K562 (cell line): ENCODE results near the gene FITM1. TPM values are rescaled to one million over a fixed set of nuclear protein-coding genes. Genes with fewer than 3 reads are reported as not detected.

Experiments
- ATAC-seq: fragments of 200-7000 bp; cut with Tn5 transposase; 3 replicates; pipeline ENCODE4 v1.9.1; 2020; ENCODE audit warnings: moderate library complexity
- BruUV-seq: library from RNA; stranded (reverse); fragments of 400-500 nt; replicated peaks from 2 replicates; lab custom pipeline; 2021; lab: Mats Ljungman, UMichigan
- CTCF ChIA-PET: fragments of 300-600 bp; formaldehyde crosslinking; extraction: SDS; loops from one replicate; lab custom pipeline; 2021; ENCODE audit warnings: low intra/inter-chr PET ratio; lab: Yijun Ruan, JAX
- POLR2A ChIA-PET: fragments of 300-600, 350-650 bp; sonication (Branson Sonifier 250); formaldehyde crosslinking; extraction: SDS; loops from one replicate; lab custom pipeline; 2021; ENCODE audit warnings: antibody characterized with exemption, inconsistent platforms; lab: Yijun Ruan, JAX
- DNase-seq, 4 experiments: peaks; one replicate each; pipeline versions ENCODE4 v3.0.0 to v3.0.0-alpha.2; 2011 to 2018; ENCODE audit warnings: low spot score in 3 of 4, mixed read lengths in 3 of 4; ENCODE audit errors: extremely low read depth in 1 of 4
- FAIRE-seq: peaks from 2 replicates; lab custom pipeline; 2011; peaks lifted over from hg19 to GRCh38; lab: Jason Lieb, UNC
- H2AFZ ChIP-seq: 2 replicates; pipeline ENCODE4 v1.6.0; 2011; ENCODE audit warnings: low read depth, low read length, control low read depth, inconsistent platforms
- H3K27ac ChIP-seq: fragments of 200-600 bp; 3 replicates; pipeline ENCODE4 v1.8.0; 2011; ENCODE audit warnings: low read depth, mild to moderate bottlenecking, control low read depth, inconsistent platforms, low read length, moderate library complexity, mixed read lengths; ENCODE audit errors: extremely low read depth
- H3K27me3 ChIP-seq, 2 experiments: fragments of 300-600 bp in 1 of 2; 2 replicates in 1 of 2; 3 replicates in 1 of 2; pipeline versions ENCODE4 v1.6.0 to v1.8.0; 2011; ENCODE audit warnings: inconsistent platforms in 2 of 2, low read length in 2 of 2, mild to moderate bottlenecking in 1 of 2, mixed read lengths in 1 of 2, moderate library complexity in 1 of 2; ENCODE audit not compliant: control insufficient read depth in 2 of 2, insufficient read depth in 2 of 2
- H3K36me3 ChIP-seq: fragments of 300-600 bp; 3 replicates; pipeline ENCODE4 v1.8.0; 2011; ENCODE audit warnings: mild to moderate bottlenecking, low read length, inconsistent platforms; ENCODE audit not compliant: control insufficient read depth, insufficient read depth
- H3K4me1 ChIP-seq, 2 experiments: fragments of 200-600 bp in 1 of 2; replicated peaks in 1 of 2; 2 replicates in 1 of 2; 3 replicates in 1 of 2; pipeline versions ENCODE4 v1.5.1 to v1.8.0; 2011; ENCODE audit warnings: inconsistent platforms in 2 of 2, low read length in 2 of 2, mild to moderate bottlenecking in 1 of 2, mixed read lengths in 1 of 2, moderate library complexity in 1 of 2; ENCODE audit not compliant: control insufficient read depth in 2 of 2, insufficient read depth in 2 of 2
- H3K4me2 ChIP-seq: 2 replicates; pipeline ENCODE4 v1.6.1; 2011; ENCODE audit warnings: low read length, control low read depth, inconsistent platforms, mixed read lengths; ENCODE audit not compliant: insufficient read depth
- H3K4me3 ChIP-seq: fragments of 200-600 bp; sonication (generic), shearing (Covaris generic); 2 replicates; pipeline ENCODE4 v1.5.1; 2016; ENCODE audit warnings: control low read depth, inconsistent platforms
- H3K79me2 ChIP-seq: fragments of 200-600 bp; 3 replicates; pipeline ENCODE4 v1.8.0; 2011; ENCODE audit warnings: low read length, inconsistent platforms; ENCODE audit not compliant: control insufficient read depth, insufficient read depth
- H3K9ac ChIP-seq, 2 experiments: 2 replicates each; pipeline versions ENCODE4 v1.6.0 to v1.6.1; 2011; ENCODE audit warnings: low read depth in 2 of 2, low read length in 2 of 2, control low read depth in 1 of 2, inconsistent platforms in 1 of 2, mild to moderate bottlenecking in 1 of 2, mixed read lengths in 1 of 2; ENCODE audit not compliant: insufficient read depth in 1 of 2
- H3K9me1 ChIP-seq: one replicate; pipeline ENCODE4 v1.6.0; 2011; ENCODE audit warnings: inconsistent platforms, mild to moderate bottlenecking, low read length, moderate library complexity; ENCODE audit not compliant: control insufficient read depth, insufficient read depth
- H3K9me3 ChIP-seq: replicated peaks from 2 replicates; pipeline ENCODE4 v1.5.1; 2011; ENCODE audit warnings: low read depth, low read length, inconsistent platforms; ENCODE audit not compliant: control insufficient read depth, insufficient read depth
- H4K20me1 ChIP-seq: replicated peaks from 2 replicates; pipeline ENCODE4 v1.6.1; 2011; ENCODE audit warnings: low read length, inconsistent platforms, mixed read lengths; ENCODE audit not compliant: control insufficient read depth, insufficient read depth
- ARID3A ChIP-seq: IDR thresholded peaks from 2 replicates; pipeline ENCODE4 v1.6.1; 2012; ENCODE audit warnings: low read depth, low read length, improper control_type of control experiment, borderline replicate concordance
- C11orf30 ChIP-seq: fragments of 450-650 bp; IDR thresholded peaks from 2 replicates; pipeline ENCODE4 v1.6.1; 2016; ENCODE audit warnings: low read depth, mild to moderate bottlenecking
- DACH1 ChIP-seq: fragments of 450-650 bp; IDR thresholded peaks from 2 replicates; pipeline ENCODE4 v1.6.1; 2018; ENCODE audit not compliant: partially characterized antibody
- ETS1 ChIP-seq: conservative IDR thresholded peaks from 2 replicates; pipeline ENCODE4 v1.6.1; 2011; ENCODE audit warnings: low read depth, mild to moderate bottlenecking, low read length; ENCODE audit not compliant: control insufficient read depth
- GATAD2A ChIP-seq: fragments of 450-650 bp; IDR thresholded peaks from 2 replicates; pipeline ENCODE4 v1.6.1; 2017
- HES1 ChIP-seq: fragments of 450-650 bp; IDR thresholded peaks from 2 replicates; pipeline ENCODE4 v1.6.1; 2016; ENCODE audit warnings: low read depth, mild to moderate bottlenecking, moderate library complexity
- ILK ChIP-seq: fragments of 450-650 bp; IDR thresholded peaks from 2 replicates; pipeline ENCODE4 v1.6.1; 2016; ENCODE audit warnings: missing genetic modification characterization, low read depth, mild to moderate bottlenecking, missing compliant biosample characterization, moderate library complexity, borderline replicate concordance
- MCM5 ChIP-seq: fragments of 450-650 bp; IDR thresholded peaks from 2 replicates; pipeline ENCODE4 v1.6.1; 2016; ENCODE audit warnings: low read depth
- MYC ChIP-seq, 2 experiments: fragments of 250-450 bp in 1 of 2; sonication (Bioruptor Pico) in 1 of 2; IDR thresholded peaks; 2 replicates each; pipeline versions ENCODE4 v1.5.1 to v1.6.1; 2012 to 2021; ENCODE audit warnings: low read depth in 2 of 2, borderline replicate concordance in 1 of 2, improper control_type of control experiment in 1 of 2, low read length in 1 of 2, mild to moderate bottlenecking in 1 of 2, moderate library complexity in 1 of 2
- NR2C2 ChIP-seq, 2 experiments: fragments of 200-800 bp in 1 of 2; sonication (Bioruptor generic) in 1 of 2; sonication (generic) in 1 of 2; formaldehyde crosslinking in 1 of 2; IDR thresholded peaks; 2 replicates each; pipeline versions ENCODE4 v1.6.1 to v1.8.0; 2016 to 2022; ENCODE audit warnings: mild to moderate bottlenecking in 1 of 2, missing compliant biosample characterization in 1 of 2, missing genetic modification characterization in 1 of 2, missing genetic modification reagents in 1 of 2
- PRMT5 ChIP-seq: sonication (generic); formaldehyde crosslinking; IDR thresholded peaks from 2 replicates; pipeline ENCODE4 v1.5.0; 2020; ENCODE audit warnings: missing genetic modification reagents
- RNF219 ChIP-seq: fragments of 250-450 bp; sonication (Bioruptor Pico); IDR thresholded peaks from 2 replicates; pipeline ENCODE4 v1.5.0; 2022; ENCODE audit warnings: mild to moderate bottlenecking
- SUPT5H ChIP-seq: fragments of 450-650 bp; IDR thresholded peaks from 2 replicates; pipeline ENCODE4 v1.6.1; 2016
- TEAD2 ChIP-seq: fragments of 450-650 bp; IDR thresholded peaks from 2 replicates; pipeline ENCODE4 v1.6.1; 2016; ENCODE audit warnings: missing genetic modification characterization, control low read depth, missing compliant biosample characterization
- ZNF24 ChIP-seq: fragments of 450-650 bp; IDR thresholded peaks from 2 replicates; pipeline ENCODE4 v1.6.1; 2016
- ZNF561 ChIP-seq: fragments of 450-650 bp; formaldehyde crosslinking; conservative IDR thresholded peaks from 2 replicates; pipeline ENCODE4 v1.4.0; 2020; ENCODE audit warnings: mild to moderate bottlenecking, moderate library complexity
- ZNF589 ChIP-seq: fragments of 200-800 bp; sonication (Bioruptor generic); IDR thresholded peaks from 2 replicates; pipeline ENCODE4 v1.6.1; 2016; ENCODE audit warnings: low read depth, missing genetic modification characterization, missing compliant biosample characterization
- ZNF76 ChIP-seq: fragments of 250-450 bp; sonication (Bioruptor Pico); IDR thresholded peaks from 2 replicates; pipeline ENCODE4 v1.4.0; 2020; ENCODE audit warnings: mild to moderate bottlenecking, moderate library complexity, borderline replicate concordance
- in situ Hi-C: fragments of 300-500 bp; cut with MboI; formaldehyde crosslinking; loops from 4 replicates; pipeline ENCODE4 v1.15.0; 2018; ENCODE audit warnings: inconsistent platforms, mixed read lengths
- intact Hi-C: fragments of 100-400 bp; cut with micrococcal nuclease; formaldehyde crosslinking; loops from 2 replicates; pipeline ENCODE4 v1.14.2; 2022
- polyA plus RNA-seq, 8 experiments: library from polyadenylated mRNA; depleted of rRNA in 4 of 8; stranded (reverse) in 5 of 8; unstranded in 3 of 8; fragments of >200 nt; fragmentation: Nextera tagmentation in 2 of 8; fragmentation: Illumina TruSeq in 1 of 8; extraction: Ambion mirVana in 2 of 8; extraction: Trizol in 1 of 8; gene quantifications; 2 replicates each; pipeline versions ENCODE4 v1.2.1 to v1.2.3, GENCODE V29; 2011 to 2014; ENCODE audit warnings: inconsistent platforms in 1 of 8, missing spikeins in 1 of 8
- total RNA-seq, 7 experiments: library from RNA; depleted of rRNA in 6 of 7; stranded (reverse); fragments of >200 nt in 6 of 7; fragmentation: Illumina TruSeq in 2 of 7; extraction: Trizol in 2 of 7; gene quantifications; 2 replicates each; pipeline versions ENCODE4 v1.2.1 to v1.2.3, GENCODE V29; 2011 to 2021; ENCODE audit warnings: low replicate concordance in 1 of 7

Gene FITM1
- total and polyA plus RNA-seq, 9 of the 15 experiments (the other 6 are each of a cell fraction or from before 2014, with no cell fraction given) = 0.09 to 0.20 TPM; not detected in 7

- no peak for FAIRE-seq
- no TSS peak for BruUV-seq
- H4K20me1 ChIP-seq = no peaks in the 10 kb centered on the region
- no peaks in the 10 kb centered on the region for H3K9me3 ChIP-seq
- in situ Hi-C loops = no loop called here
- no peak for DNase-seq
- H3K36me3 ChIP-seq = peaks cover 12% of the 10 kb centered on the region; the same call in 2 of the 3 replicates
- H2AFZ ChIP-seq = no peak overlapping the region
- ChIA-PET POLR2A (interaction anchor here (0.6 to 4.2 kb wide), 2 partner anchors 11 to 14 kb away, joined by 3 to 38 read pairs; partner anchors contain the start of genes DCAF11, EMC9 and NRL), CTCF (no interaction called here)
- no peaks in the 10 kb centered on the region for H3K79me2 ChIP-seq
- H3K4me2 ChIP-seq = no peak overlapping the region
- no peak overlapping the region for H3K27ac ChIP-seq
- ATAC-seq = no peak
- no peak overlapping the region for H3K9ac ChIP-seq
- H3K27me3 ChIP-seq = no peaks in the 10 kb centered on the region
- intact Hi-C loops = no loop called here
- no peak overlapping the region for H3K4me3 ChIP-seq
- H3K4me1 ChIP-seq = peaks cover 6 to 17% of the 10 kb centered on the region in 2 experiments; a peak in 4 of 5 replicates
- no peaks in the 10 kb centered on the region for H3K9me1 ChIP-seq
- TF ChIP-seq GATAD2A = no peak
- TF ChIP-seq ILK (tag) = no peak
- TF ChIP-seq MCM5 = no peak
- TF ChIP-seq RNF219 (CRISPR knock-in tag) = no peak
- TF ChIP-seq TEAD2 (tag) = no peak
- no peak for TF ChIP-seq HES1
- TF ChIP-seq PRMT5 (CRISPR knock-in tag) = no peak
- TF ChIP-seq DACH1 = no peak
- no peak for TF ChIP-seq NR2C2 (CRISPR knock-in tag; IDR thresholded peaks at IDR 0.05)
- no peak for TF ChIP-seq NR2C2 (tag; IDR thresholded peaks at IDR 0.05)
- TF ChIP-seq SUPT5H = no peak
- TF ChIP-seq ZNF24 = no peak
- TF ChIP-seq ETS1 = no peak
- TF ChIP-seq ZNF76 (CRISPR knock-in tag) = no peak
- no peak for TF ChIP-seq C11orf30
- TF ChIP-seq ZNF589 (CRISPR knock-in tag) = no peak
- no peak for TF ChIP-seq MYC (IDR thresholded peaks at IDR 0.05; ENCODE audit: low read depth, low read length)
- TF ChIP-seq MYC (CRISPR knock-in tag; IDR thresholded peaks at IDR 0.05; ENCODE audit: borderline replicate concordance, low read depth) = no peak
- TF ChIP-seq ARID3A = no peak
- no peak for TF ChIP-seq ZNF561 (CRISPR knock-in tag)
These were observed 3.5 kb upstream of the FITM1 start for GRCh38 chr14:24126939-24127338.
